Natural killer cell treated with Interleukin-12 subunit alpha and Interleukin-12 subunit beta and Interleukin-15 and Interleukin-18, amount 100 ng/mL, for 72 hours (primary cell): ENCODE data around the gene FUZ. TPM values are rescaled to one million over a fixed set of nuclear protein-coding genes. Genes with fewer than 3 reads are reported as not detected.

Experiments used
- ATAC-seq, 2 donors: fragments of 150-1000 bp; cut with Tn5 transposase in 1 of 2; sonication (Bioruptor Pico), chemical (Tn5 transposase) in 1 of 2; 2 replicates each; pipeline ENCODE4 v1.10.0; 2021
- DNase-seq: peaks from one replicate; pipeline ENCODE4 v3.0.0; 2022; ENCODE audit warnings: low spot score
- H3K27ac Mint-ChIP-seq, 2 donors: 1 replicate in 1 of 2; 2 replicates in 1 of 2; pipeline ENCODE4 v1.8.0; 2022; ENCODE audit warnings: mixed read lengths in 2 of 2, mild to moderate bottlenecking in 1 of 2, moderate library complexity in 1 of 2
- H3K27me3 Mint-ChIP-seq, 2 donors: 1 replicate in 1 of 2; 2 replicates in 1 of 2; pipeline ENCODE4 v1.8.0; 2022; ENCODE audit warnings: mixed read lengths in 2 of 2
- H3K36me3 Mint-ChIP-seq: one replicate; pipeline ENCODE4 v1.8.0; 2022; ENCODE audit warnings: mixed read lengths
- H3K4me1 Mint-ChIP-seq, 2 donors: 1 replicate in 1 of 2; 2 replicates in 1 of 2; pipeline ENCODE4 v1.8.0; 2022; ENCODE audit warnings: low read depth in 2 of 2, mixed read lengths in 2 of 2, mild to moderate bottlenecking in 1 of 2
- H3K4me3 Mint-ChIP-seq: one replicate; pipeline ENCODE4 v1.8.0; 2022; ENCODE audit warnings: mixed read lengths
- H3K9me3 Mint-ChIP-seq: 2 replicates; pipeline ENCODE4 v1.8.0; 2022; ENCODE audit warnings: mixed read lengths
- total RNA-seq, 2 donors: library from RNA; stranded (reverse); gene quantifications; one replicate each; pipeline ENCODE4 v1.2.3, GENCODE V29; 2022

Gene FUZ
- total RNA-seq, 2 donors from 2014 or later: 10.7 to 18.0 TPM

DNA sequence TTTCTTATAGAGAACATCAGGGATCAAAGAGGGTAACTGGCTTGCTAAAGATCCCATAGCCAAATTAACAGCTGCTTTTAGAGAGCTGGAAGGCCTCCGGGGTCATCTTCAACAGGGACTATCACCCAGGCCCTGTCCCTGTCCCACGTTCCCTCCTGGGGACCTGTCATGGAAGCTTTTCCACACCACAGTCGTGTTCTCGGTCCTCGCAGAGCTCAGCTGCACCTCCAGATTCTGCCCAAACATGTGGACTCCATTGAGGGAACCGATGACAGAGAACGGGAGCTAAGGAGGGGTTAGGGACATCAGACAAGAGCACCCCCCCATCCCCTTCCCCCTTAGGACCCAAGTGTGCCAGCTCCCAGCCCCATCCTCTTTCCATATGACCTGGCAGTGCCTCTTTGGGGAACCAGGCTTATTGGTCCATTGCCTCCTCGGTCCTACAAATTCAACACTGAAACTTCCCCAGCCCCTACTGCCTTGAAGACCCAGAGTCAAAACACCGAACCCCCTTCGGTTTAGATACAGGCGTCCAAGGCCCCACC lies 568 bp downstream of the FUZ start:
- Mint-ChIP-seq H3K4me1 (peaks cover 34 to 38% of the 10 kb centered on the region in 2 donors), H3K4me3 (peak overlapping the region; percentile 96), H3K36me3 (no peaks in the 10 kb centered on the region), H3K9me3 (no peaks in the 10 kb centered on the region), H3K27me3 (no peaks in the 10 kb centered on the region), H3K27ac (peak overlapping the region; percentile 95)
- no peak for ATAC-seq
- DNase-seq: no peak

DNA sequence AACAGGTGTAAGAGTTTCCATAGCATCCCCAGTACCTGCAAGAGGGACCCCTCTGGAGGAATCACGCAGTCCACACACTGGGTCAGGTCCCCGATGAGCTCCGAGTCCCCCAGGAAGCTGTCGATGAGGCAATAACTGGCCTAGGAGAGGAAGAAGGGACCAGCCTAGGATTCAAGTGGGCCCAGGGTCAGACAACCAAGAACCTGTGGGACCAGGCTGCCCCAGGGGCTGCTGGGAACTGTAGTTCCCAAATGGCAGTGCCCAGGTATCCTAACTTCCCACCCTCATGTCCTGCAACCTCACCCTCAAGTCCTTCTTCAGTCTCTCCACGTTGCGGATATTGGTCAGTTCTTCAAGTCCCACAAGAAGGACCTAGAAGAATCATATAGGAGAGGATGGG lies 1.8 kb downstream of the FUZ start:
- H3K27ac Mint-ChIP-seq: no peak overlapping the region
- DNase-seq (no peak), ATAC-seq (no peak)
- peaks cover 3% of the 10 kb centered on the region for H3K36me3 Mint-ChIP-seq
- no peaks in the 10 kb centered on the region for H3K27me3 Mint-ChIP-seq
- H3K4me3 Mint-ChIP-seq: no peak overlapping the region
- H3K4me1 Mint-ChIP-seq: peaks cover 34 to 37% of the 10 kb centered on the region in 2 donors
- H3K9me3 Mint-ChIP-seq: no peaks in the 10 kb centered on the region

DNA sequence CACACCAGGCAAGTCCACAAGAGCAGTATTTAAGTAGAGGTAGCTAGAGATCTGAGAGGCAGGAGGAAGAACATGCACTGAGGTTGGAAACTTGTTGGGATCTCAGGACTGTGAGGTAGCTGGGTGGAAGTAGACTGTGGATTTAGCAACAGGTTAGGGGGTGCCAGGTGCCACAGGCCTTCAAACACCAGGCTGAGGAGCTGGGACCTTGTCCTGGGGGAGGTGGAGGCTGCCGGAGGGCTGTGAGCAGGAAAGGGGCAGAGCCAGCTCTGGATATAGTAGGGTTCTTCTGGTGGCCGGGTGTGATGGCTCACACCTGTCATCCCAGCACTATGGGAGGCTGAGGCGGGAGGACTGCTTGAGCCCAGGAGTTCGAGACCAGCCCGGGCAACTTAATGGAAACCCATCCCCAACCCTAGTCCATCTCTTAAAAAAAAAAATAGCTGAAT lies 3.1 kb downstream of the FUZ start:
- Mint-ChIP-seq H3K36me3 (peaks cover 7% of the 10 kb centered on the region), H3K9me3 (no peaks in the 10 kb centered on the region), H3K27me3 (no peaks in the 10 kb centered on the region), H3K27ac (peak overlapping the region in 1 of 2 donors; percentile 26), H3K4me1 (peaks cover 37 to 40% of the 10 kb centered on the region in 2 donors), H3K4me3 (peak overlapping the region; percentile 89)
- ATAC-seq (no peak), DNase-seq (no peak)

DNA sequence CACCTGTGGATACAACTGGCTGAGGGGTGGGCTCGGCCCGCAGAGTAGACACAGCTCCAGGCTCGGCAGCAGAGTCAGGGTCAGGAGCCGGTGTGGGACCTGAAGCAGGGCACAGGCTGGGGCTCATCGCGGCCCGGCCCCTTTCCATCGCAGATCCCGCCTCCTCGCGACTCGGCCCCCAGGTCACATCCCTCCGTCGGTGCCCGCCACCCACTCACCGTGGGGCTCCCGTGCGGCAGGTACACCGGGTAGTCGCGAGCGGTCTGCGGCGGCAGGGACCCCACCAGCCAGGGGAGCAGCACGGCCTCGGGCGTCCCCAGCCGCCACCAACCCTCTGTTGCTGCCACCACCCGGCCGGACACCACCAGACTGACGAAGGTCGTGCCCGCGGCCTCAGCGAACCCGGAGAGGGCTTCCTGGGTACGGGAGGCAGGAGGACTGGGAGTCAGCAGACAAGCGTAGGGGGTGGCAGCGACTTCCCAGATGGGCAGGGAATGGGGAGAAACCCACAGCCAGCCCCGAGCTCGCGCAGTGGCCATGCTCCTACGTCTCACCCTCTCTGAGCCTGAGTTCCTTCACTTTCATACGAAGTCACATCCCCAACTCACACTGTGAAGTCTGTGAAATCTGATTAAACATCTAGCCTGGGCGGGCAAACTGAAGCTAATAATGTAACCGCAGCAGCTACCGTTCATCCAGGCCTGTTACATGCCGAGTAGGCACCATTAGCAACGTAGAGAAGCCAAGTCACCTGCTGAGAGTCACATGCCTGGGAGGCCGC lies 3.7 kb downstream of the FUZ start:
- DNase-seq (peak; percentile 74), ATAC-seq (peak; percentile 47 to 56)
- Mint-ChIP-seq H3K9me3 (no peaks in the 10 kb centered on the region), H3K4me3 (peak overlapping the region; percentile 89), H3K4me1 (peaks cover 37% of the 10 kb centered on the region in 2 donors), H3K36me3 (peaks cover 7% of the 10 kb centered on the region), H3K27ac (peak overlapping the region; percentile 28 to 53), H3K27me3 (no peaks in the 10 kb centered on the region)

DNA sequence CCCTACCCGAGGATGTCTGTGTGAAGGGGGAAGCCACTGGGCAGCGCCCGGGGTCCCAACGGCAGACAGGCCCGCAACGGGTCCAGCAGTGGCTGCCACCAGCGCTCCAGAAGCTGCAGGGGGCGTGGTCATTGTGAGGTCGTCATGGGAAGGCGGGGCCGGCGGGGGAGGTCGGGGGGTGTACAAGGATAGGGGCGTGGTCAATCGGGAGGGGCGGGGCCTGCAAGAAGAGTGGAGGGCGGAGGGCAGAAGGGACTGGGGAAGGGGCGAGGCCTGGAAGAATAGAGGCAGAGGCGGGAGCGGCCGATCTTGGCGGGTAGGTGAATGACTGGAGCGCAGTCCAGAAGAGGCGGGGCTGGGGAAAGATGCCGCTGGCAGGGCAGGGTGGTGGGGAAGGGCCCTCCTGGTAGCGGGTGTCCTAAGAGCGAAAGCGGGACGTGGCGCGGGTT lies 4.4 kb downstream of the FUZ start:
- peaks cover 7% of the 10 kb centered on the region for H3K36me3 Mint-ChIP-seq
- H3K4me3 Mint-ChIP-seq: peak overlapping the region; percentile 89
- H3K4me1 Mint-ChIP-seq: peaks cover 33 to 37% of the 10 kb centered on the region in 2 donors
- no peaks in the 10 kb centered on the region for H3K9me3 Mint-ChIP-seq
- DNase-seq: peak; percentile 90
- peak; percentile 58 to 74 for ATAC-seq
- no peaks in the 10 kb centered on the region for H3K27me3 Mint-ChIP-seq
- peak overlapping the region; percentile 28 to 53 for H3K27ac Mint-ChIP-seq

DNA sequence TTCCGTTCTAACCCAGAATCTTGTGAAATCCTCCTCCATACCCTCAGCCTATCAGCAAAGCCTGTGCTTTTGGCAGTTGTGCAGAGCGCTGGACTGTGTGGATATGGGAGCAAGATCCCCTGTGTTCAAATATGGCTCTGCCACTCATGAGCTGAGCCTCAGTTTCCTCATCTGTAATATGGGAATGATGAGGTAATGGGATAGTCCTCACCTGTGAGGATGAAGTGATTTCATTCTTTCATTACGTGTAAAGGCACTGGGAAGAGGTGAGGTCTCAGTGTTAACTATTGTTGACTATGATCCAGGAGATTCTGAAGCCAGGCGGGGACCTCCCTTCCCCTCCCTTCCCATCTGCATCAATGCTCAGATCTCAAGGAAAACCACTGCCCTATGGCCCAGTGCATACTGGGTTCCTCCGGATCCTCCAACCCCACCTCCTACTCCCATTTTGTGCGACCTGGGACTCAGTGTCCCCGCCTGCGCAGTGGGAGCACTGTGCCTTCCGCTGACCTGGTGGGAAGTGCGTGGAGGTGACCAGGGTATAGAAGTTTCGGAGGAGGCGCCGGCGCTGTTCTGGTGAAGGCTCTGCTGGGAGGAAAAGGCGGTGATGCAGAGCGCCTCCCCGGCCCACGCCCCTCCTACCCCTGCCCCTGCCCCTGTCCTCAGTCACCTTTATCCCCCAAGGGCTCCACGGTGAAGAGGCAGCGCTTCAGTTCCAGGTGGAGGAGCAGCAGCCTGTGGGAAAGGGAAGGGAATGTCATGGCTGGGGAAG lies 5.0 kb downstream of the FUZ start:
- Mint-ChIP-seq H3K4me3 (peak overlapping the region; percentile 89), H3K9me3 (no peaks in the 10 kb centered on the region), H3K27me3 (no peaks in the 10 kb centered on the region), H3K4me1 (peaks cover 29 to 36% of the 10 kb centered on the region in 2 donors), H3K36me3 (peaks cover 11% of the 10 kb centered on the region), H3K27ac (peak overlapping the region in 1 of 2 donors; percentile 53)
- no peak for DNase-seq
- no peak for ATAC-seq

DNA sequence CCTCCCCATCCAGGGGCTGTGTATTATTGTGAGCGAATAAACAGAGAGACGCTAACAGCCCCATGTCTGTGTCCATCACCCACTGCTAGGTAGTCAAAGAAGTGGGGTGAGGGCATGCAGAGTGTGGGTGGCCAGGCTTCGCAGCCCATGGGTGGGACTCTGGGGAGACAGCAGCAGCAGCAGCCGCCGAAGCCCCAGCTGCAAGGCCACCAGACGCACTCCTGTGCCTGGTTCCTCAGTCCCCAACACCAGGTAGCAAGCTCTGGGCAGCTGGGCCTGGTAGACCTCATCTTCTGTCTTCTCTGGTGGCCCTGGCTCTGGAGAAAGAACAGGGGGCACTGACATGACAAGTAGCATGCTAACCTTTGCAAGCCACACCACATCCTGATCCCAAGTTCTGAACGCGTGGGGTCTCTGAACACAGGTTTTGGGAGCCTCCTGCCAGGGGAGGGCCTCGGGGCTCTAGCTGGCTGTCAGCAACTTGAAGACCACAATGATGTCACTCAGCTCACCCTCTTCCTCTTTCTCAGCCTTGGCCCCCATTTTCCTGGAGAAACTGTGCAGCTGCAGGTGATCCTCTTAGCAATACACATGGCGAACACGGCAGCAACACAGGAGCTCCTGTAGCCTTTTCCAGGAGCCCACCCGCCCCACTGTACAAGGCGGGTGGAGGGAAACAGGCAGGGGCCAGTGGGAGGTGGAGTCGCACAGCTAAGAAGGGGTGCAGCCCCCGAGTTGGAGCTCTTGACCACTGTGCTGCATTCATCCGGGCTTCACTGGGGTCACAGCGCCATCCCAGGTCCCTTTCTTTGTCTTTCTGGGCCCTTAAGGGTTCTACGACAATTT lies 5.8 kb downstream of the FUZ start:
- ATAC-seq (no peak), DNase-seq (no peak)
- peak overlapping the region in 1 of 2 donors; percentile 34 for H3K27ac Mint-ChIP-seq
- H3K36me3 Mint-ChIP-seq: peaks cover 11% of the 10 kb centered on the region
- no peak overlapping the region for H3K4me3 Mint-ChIP-seq
- peaks cover 26 to 28% of the 10 kb centered on the region in 2 donors for H3K4me1 Mint-ChIP-seq
- no peaks in the 10 kb centered on the region for H3K27me3 Mint-ChIP-seq
- no peaks in the 10 kb centered on the region for H3K9me3 Mint-ChIP-seq

DNA sequence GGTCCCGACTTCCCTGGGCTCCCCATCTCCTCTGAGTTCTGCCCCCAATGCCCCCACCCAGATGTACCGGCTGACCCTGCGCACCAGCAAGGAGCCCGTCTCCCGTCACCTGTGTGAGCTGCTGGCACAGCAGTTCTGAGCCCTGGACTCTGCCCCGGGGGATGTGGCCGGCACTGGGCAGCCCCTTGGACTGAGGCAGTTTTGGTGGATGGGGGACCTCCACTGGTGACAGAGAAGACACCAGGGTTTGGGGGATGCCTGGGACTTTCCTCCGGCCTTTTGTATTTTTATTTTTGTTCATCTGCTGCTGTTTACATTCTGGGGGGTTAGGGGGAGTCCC lies 6.5 kb downstream of the FUZ start:
- Mint-ChIP-seq H3K4me3 (no peak overlapping the region), H3K27ac (peak overlapping the region in 1 of 2 donors; percentile 40), H3K27me3 (no peaks in the 10 kb centered on the region), H3K9me3 (no peaks in the 10 kb centered on the region), H3K4me1 (peaks cover 26 to 27% of the 10 kb centered on the region in 2 donors), H3K36me3 (peaks cover 11% of the 10 kb centered on the region)
- ATAC-seq (no peak), DNase-seq (no peak)

DNA sequence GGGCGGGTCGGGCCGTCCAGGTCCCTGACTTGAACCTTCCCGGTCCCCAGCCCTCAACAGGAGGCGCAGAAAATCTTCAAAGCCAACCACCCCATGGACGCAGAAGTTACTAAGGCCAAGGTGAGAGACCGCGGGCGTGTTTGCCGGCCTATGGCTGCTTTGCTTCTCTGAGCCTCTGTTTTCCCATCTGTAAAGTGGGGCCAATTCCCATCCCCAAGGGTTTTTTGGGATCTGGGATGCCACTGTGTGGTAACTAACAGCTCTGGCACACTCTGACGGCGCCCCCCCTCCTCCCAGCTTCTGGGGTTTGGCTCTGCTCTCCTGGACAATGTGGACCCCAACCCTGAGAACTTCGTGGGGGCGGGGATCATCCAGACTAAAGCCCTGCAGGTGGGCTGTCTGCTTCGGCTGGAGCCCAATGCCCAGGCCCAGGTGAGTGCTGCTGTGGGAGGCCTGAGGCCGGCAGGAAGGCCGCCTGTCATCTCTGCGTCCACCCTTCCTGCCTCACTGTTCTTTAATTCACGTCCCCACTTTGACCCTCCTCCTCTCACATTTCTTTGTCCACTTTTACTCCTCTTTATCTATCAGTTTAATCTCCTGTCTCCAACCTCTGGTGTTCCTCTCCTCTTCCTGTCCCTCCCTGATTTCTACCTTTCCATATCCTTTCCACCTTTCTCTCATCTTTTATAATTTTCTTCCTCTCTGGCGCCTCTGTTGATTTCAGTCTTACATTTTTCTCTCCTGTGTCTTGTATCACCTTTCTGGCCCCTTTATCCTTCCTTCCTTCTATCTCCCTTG lies 7.1 kb downstream of the FUZ start:
- DNase-seq: no peak
- Mint-ChIP-seq H3K36me3 (peaks cover 11% of the 10 kb centered on the region), H3K4me1 (peaks cover 26 to 27% of the 10 kb centered on the region in 2 donors), H3K27me3 (no peaks in the 10 kb centered on the region), H3K4me3 (no peak overlapping the region), H3K9me3 (no peaks in the 10 kb centered on the region), H3K27ac (peak overlapping the region in 1 of 2 donors; percentile 40)
- no peak for ATAC-seq

DNA sequence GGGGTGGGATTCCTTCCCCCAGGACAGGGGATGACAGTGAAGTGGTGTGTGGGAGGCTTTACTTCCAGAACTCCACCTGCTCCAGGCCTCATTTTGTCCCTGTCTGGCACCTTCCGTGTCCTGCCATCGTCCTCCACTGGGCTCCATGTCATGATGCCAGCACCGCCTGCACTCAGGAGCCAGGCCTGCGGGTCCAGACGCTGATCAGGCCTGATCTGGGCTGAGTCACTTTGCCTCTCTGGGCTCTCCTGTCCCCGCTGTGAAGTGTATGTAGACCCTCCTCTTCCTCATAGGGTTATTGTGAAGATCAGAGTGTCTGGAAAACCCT lies 9.6 kb downstream of the FUZ start:
- no peaks in the 10 kb centered on the region for H3K9me3 Mint-ChIP-seq
- ATAC-seq: no peak
- H3K4me3 Mint-ChIP-seq: no peak overlapping the region
- H3K27ac Mint-ChIP-seq: peak overlapping the region in 1 of 2 donors; percentile 2
- DNase-seq: no peak
- peaks cover 14 to 15% of the 10 kb centered on the region in 2 donors for H3K4me1 Mint-ChIP-seq
- peaks cover 11% of the 10 kb centered on the region for H3K36me3 Mint-ChIP-seq
- no peaks in the 10 kb centered on the region for H3K27me3 Mint-ChIP-seq

DNA sequence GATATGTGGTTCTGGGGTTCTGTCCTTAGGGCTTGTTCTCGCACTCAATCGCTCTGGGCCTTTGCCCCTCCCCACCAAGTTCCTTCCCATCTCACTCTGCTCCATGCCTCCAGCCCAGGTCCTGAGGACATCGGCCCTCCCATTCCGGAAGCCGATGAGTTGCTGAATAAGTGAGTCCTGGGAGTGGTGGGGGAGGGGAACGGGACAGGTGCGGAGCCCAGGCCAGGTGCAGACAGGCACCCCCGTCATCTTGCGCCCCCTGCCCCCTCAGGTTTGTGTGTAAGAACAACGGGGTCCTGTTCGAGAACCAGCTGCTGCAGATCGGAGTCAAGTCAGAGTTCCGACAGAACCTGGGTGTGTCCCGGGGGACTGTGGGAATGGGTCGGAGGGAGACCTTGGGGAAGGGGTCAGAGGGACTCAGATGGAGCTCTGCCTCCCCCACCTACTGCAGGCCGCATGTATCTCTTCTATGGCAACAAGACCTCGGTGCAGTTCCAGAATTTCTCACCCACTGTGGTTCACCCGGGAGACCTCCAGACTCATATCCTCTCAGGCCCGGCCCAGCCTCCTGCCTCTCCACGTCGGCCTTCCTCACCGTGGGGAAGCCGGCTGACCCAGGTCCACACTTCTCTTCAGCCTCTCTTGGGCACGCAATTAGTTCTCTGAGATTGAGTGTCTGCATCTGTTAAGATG lies 10.1 kb downstream of the FUZ start:
- no peak for DNase-seq
- ATAC-seq: no peak
- Mint-ChIP-seq H3K36me3 (peaks cover 11% of the 10 kb centered on the region), H3K27me3 (no peaks in the 10 kb centered on the region), H3K27ac (peak overlapping the region in 1 of 2 donors; percentile 2), H3K9me3 (no peaks in the 10 kb centered on the region), H3K4me1 (peaks cover 9 to 13% of the 10 kb centered on the region in 2 donors), H3K4me3 (no peak overlapping the region)

DNA sequence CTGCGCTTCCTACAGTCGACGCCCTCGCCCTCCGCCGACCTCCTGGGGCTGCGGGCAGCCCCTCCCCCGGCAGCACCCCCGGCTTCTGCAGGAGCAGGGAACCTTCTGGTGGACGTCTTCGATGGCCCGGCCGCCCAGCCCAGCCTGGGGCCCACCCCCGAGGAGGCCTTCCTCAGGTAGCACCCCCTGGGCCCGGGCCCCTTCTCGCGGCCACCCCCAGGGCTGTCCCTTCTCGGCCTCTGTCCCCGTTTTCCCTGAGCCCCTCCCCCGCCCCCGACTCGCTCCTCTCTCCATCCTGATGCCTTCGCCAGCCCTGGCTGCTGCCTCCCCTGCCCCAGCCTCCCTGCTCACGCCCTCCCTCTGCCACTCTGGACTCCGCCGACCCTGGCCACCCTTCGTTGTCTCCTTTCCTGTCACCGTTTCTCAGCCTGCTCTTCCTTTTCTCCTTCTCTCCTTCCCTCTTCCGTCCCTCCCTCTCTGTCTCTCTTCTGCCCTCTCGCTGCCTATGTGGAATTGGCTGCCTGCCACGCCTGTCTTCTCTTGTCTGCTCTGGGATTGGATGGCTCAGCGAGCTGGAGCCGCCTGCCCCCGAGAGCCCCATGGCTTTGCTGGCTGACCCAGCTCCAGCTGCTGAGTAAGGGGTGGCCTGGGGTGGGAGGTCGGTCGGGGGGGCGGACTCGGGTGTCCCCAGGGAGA lies 11.0 kb downstream of the FUZ start:
- ATAC-seq: no peak
- Mint-ChIP-seq H3K4me1 (peaks cover 6 to 8% of the 10 kb centered on the region in 2 donors), H3K36me3 (peaks cover 11% of the 10 kb centered on the region)

More for the DNA sequence above, 11.0 kb downstream of the FUZ start:
- Mint-ChIP-seq H3K9me3 (no peaks in the 10 kb centered on the region), H3K27ac (no peak overlapping the region), H3K27me3 (no peaks in the 10 kb centered on the region), H3K4me3 (no peak overlapping the region)
- DNase-seq: no peak
